ENCODE measurements around the gene MMS19. TPM values are rescaled to one million over a fixed set of nuclear protein-coding genes. Genes with fewer than 3 reads are reported as not detected.

MMS19 gene
- polyA plus RNA-seq, 3 donors = 23.2 to 74.5 (median 29.2) TPM

DNA sequence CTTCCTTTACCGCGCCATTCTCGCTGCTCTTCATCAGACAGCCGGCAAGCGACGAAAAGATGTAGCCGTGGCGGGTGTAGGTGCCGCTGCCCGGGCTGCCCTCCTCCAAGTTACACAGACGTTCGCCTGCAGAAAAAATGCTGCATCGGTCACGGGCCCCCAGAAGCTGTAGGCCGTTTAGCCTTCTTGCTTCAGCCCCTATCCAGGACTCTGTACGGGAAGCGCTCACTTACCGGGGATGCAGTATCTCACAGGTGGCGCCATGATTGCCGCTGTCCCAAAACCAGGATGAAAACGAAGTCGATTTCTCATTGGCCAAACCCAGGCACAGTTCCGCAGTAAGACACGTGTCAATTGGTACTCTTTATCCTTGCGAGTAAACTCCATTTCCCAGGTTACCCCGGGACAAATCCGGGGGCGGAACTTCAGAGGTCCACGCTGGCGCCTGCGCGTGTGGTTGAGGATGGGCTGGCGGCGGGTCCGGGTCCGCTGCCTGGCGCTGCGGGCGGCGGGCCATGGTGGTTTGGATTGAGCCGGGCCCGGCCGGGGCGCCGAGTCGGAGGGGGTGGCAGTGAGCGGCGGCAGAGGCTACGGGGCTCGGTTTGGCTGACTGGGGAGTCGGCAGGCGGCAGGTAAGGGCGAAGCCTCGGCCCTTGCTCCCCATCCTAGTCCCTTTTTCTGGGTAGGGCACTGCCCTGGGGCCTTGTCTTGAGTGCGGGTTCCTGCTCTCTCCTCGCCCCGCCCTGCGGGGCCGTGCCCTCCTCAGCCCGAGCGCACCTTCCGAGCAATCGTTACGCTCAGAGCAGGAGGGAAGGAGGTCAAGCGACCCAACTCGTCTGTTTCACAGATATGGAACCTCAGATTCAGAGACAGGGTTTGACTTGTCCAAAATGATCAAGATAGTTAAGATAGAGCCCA is 52.2 kb downstream of the MMS19 start, which contains the start of the genes EXOSC1 and ZDHHC16:
EXOSC1 (minus strand) TSS at position 285 of the 918 bp plus-strand sequence; CDS start at position 264, 21 bp downstream.
ZDHHC16 (plus strand) TSS at position 454 of the 918 bp plus-strand sequence. CDS start 5,501 bp downstream, outside the sequence.
- H3K9ac ChIP-seq (ENCODE audit: insufficient read depth, low read length, poor library complexity, severe bottlenecking) = peak within 1 kb of the TSS; percentile 66
- H2AFZ ChIP-seq (ENCODE audit: insufficient read depth, low read depth, low read length, poor library complexity, severe bottlenecking) = peak within 1 kb of the TSS; percentile 97
- no peaks in the 10 kb centered on the region for H3K27me3 Mint-ChIP-seq (ENCODE audit: low read depth in 3 of 3)
- peaks cover 15 to 29% of the 10 kb centered on the region in 2 donors for H3K36me3 Mint-ChIP-seq
- no peaks in the 10 kb centered on the region for H3K9me3 Mint-ChIP-seq
- H3K4me1 ChIP-seq (ENCODE audit: control insufficient read depth in 1 of 2, insufficient read depth in 2 of 2, low read length in 2 of 2) = peaks cover 19 to 26% of the 10 kb centered on the region in 2 donors
- peak within 1 kb of the TSS; percentile 96 to 97 for H3K4me3 Mint-ChIP-seq
- DNase-seq = peak; percentile 79 to 88 (median 87)
- H3K27ac ChIP-seq (ENCODE audit: low read depth in 1 of 2, low read length in 2 of 2) = peak within 1 kb of the TSS; percentile 18 to 71
- H3K27me3 ChIP-seq (ENCODE audit: control insufficient read depth in 2 of 2, insufficient read depth in 2 of 2, low read length in 2 of 2) = no peaks in the 10 kb centered on the region
- H4K20me1 ChIP-seq (ENCODE audit: insufficient read depth, low read length) = peaks cover 9% of the 10 kb centered on the region
- WGBS (ENCODE audit: insufficient coverage) = under 1% methylated on average over 66 of the region's 66 CpGs
- peak within 1 kb of the TSS; percentile 46 to 99 (median 74) for H3K4me3 ChIP-seq (replicated peaks in 1 of 3; ENCODE audit: low read depth in 2 of 3, low read length in 3 of 3)
- H3K4me1 Mint-ChIP-seq = peaks cover 34% of the 10 kb centered on the region
- peak within 1 kb of the TSS; percentile 60 to 94 (median 89) for H3K27ac Mint-ChIP-seq
- intact Hi-C loops (cut with micrococcal nuclease) = loop anchor here (5.0 to 10.0 kb wide), 2 partner anchors 49 to 51 kb away; partner anchors contain the start of genes MMS19 (in 2 of the 2) and UBTD1 (in 2 of the 2)
- TF ChIP-seq, protein P1, sequence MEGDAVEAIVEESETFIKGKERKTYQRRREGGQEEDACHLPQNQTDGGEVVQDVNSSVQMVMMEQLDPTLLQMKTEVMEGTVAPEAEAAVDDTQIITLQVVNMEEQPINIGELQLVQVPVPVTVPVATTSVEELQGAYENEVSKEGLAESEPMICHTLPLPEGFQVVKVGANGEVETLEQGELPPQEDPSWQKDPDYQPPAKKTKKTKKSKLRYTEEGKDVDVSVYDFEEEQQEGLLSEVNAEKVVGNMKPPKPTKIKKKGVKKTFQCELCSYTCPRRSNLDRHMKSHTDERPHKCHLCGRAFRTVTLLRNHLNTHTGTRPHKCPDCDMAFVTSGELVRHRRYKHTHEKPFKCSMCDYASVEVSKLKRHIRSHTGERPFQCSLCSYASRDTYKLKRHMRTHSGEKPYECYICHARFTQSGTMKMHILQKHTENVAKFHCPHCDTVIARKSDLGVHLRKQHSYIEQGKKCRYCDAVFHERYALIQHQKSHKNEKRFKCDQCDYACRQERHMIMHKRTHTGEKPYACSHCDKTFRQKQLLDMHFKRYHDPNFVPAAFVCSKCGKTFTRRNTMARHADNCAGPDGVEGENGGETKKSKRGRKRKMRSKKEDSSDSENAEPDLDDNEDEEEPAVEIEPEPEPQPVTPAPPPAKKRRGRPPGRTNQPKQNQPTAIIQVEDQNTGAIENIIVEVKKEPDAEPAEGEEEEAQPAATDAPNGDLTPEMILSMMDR (IDR thresholded peaks at IDR 0.05) = no peak
- H3K9me3 ChIP-seq (replicated peaks in 1 of 2; ENCODE audit: control insufficient read depth in 1 of 2, insufficient read depth in 1 of 2, low read length in 2 of 2) = no peaks in the 10 kb centered on the region
- H3K36me3 ChIP-seq (replicated peaks in 1 of 2; ENCODE audit: control insufficient read depth in 1 of 2, insufficient read depth in 2 of 2, low read length in 2 of 2) = peaks cover 16 to 38% of the 10 kb centered on the region in 2 donors
- H3K79me2 ChIP-seq (ENCODE audit: insufficient read depth, low read length) = peaks cover 78% of the 10 kb centered on the region
- H3K4me2 ChIP-seq (replicated peaks; ENCODE audit: extremely low read depth, low read length, poor library complexity, severe bottlenecking) = peak within 1 kb of the TSS; percentile 98

DNA sequence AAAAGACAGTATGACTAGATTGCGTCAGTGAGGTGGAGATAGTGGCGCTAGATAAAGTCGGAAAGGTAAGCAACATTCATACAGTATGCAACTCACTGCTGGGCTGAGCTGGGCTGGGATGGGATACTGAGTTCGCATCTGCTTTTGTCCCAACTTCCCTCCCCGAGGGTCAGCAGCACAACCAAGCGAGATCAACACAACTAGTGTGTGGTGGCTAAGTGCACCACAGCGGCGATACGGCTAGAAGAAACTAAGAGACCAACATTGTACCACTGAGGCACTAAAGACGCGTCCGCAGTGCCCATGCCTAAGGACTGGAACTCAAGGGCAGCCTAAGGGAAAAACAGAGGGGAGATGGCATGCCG is 52.9 kb downstream of the MMS19 start:
- peaks cover 4% of the 10 kb centered on the region for H4K20me1 ChIP-seq (ENCODE audit: insufficient read depth, low read length)
- Mint-ChIP-seq H3K27me3 (ENCODE audit: low read depth in 3 of 3) (no peaks in the 10 kb centered on the region), H3K4me1 (peaks cover 31% of the 10 kb centered on the region), H3K27ac (peak overlapping the region; percentile 60 to 94 (median 89)), H3K9me3 (no peaks in the 10 kb centered on the region), H3K36me3 (peaks cover 13 to 29% of the 10 kb centered on the region in 2 donors), H3K4me3 (peak overlapping the region; percentile 96 to 97)
- no peaks in the 10 kb centered on the region for H3K27me3 ChIP-seq (ENCODE audit: control insufficient read depth in 2 of 2, insufficient read depth in 2 of 2, low read length in 2 of 2)
- peaks cover 75% of the 10 kb centered on the region for H3K79me2 ChIP-seq (ENCODE audit: insufficient read depth, low read length)
- peaks cover 19 to 26% of the 10 kb centered on the region in 2 donors for H3K4me1 ChIP-seq (ENCODE audit: control insufficient read depth in 1 of 2, insufficient read depth in 2 of 2, low read length in 2 of 2)
- TF ChIP-seq, protein P1 (IDR thresholded peaks at IDR 0.05) = no peak
- intact Hi-C loops (cut with micrococcal nuclease) = loop anchor here (5.0 to 10.0 kb wide), 2 partner anchors 49 to 52 kb away; partner anchors contain the start of genes MMS19 (in 2 of the 2) and UBTD1 (in 2 of the 2)
- H2AFZ ChIP-seq (ENCODE audit: insufficient read depth, low read depth, low read length, poor library complexity, severe bottlenecking) = peak overlapping the region; percentile 97
- H3K27ac ChIP-seq (ENCODE audit: low read depth in 1 of 2, low read length in 2 of 2) = peak overlapping the region; percentile 18 to 71
- no peak for DNase-seq
- no peaks in the 10 kb centered on the region for H3K9me3 ChIP-seq (replicated peaks in 1 of 2; ENCODE audit: control insufficient read depth in 1 of 2, insufficient read depth in 1 of 2, low read length in 2 of 2)
- WGBS (ENCODE audit: insufficient coverage) = under 1% methylated on average over 9 of the region's 13 CpGs
- H3K4me2 ChIP-seq (replicated peaks; ENCODE audit: extremely low read depth, low read length, poor library complexity, severe bottlenecking) = peak overlapping the region; percentile 98
- H3K9ac ChIP-seq (ENCODE audit: insufficient read depth, low read length, poor library complexity, severe bottlenecking) = peak overlapping the region; percentile 66
- peak overlapping the region; percentile 46 to 99 (median 74) for H3K4me3 ChIP-seq (replicated peaks in 1 of 3; ENCODE audit: low read depth in 2 of 3, low read length in 3 of 3)
- H3K36me3 ChIP-seq (replicated peaks in 1 of 2; ENCODE audit: control insufficient read depth in 1 of 2, insufficient read depth in 2 of 2, low read length in 2 of 2) = peaks cover 22 to 38% of the 10 kb centered on the region in 2 donors

Data from CD14-positive monocyte (primary cell).